GM12892 (cell line): ENCODE measurements around the gene MMP17.

Experiments used
- DNase-seq: peaks from one replicate; pipeline ENCODE4 v3.0.0; 2011; ENCODE audit not compliant: insufficient read length
- FAIRE-seq: peaks from 2 replicates; lab custom pipeline; 2011; peaks lifted over from hg19 to GRCh38; lab: Jason Lieb, UNC
- POLR2A ChIP-seq: IDR thresholded peaks from 2 replicates; pipeline ENCODE4 v1.6.1; 2011; ENCODE audit warnings: low read depth, low read length, control low read depth
- POLR2AphosphoS5 ChIP-seq: IDR thresholded peaks from 2 replicates; pipeline ENCODE4 v1.6.1; 2011; ENCODE audit warnings: low read depth, low read length, control low read depth
- TAF1 ChIP-seq: IDR thresholded peaks from 2 replicates; pipeline ENCODE4 v1.6.1; 2011; ENCODE audit warnings: low read depth, mild to moderate bottlenecking, control low read depth, low read length, borderline replicate concordance

MMP17 gene

GRCh38 chr12:131794573-131794972, 33.6 kb upstream of the MMP17 start:
- TF ChIP-seq POLR2AphosphoS5 (no peak), POLR2A (no peak), TAF1 (no peak)
- FAIRE-seq = no peak
- DNase-seq = no peak

GRCh38 chr12:131795064-131795463, 33.1 kb upstream of the MMP17 start:
- no peak for TF ChIP-seq POLR2A
- no peak for TF ChIP-seq POLR2AphosphoS5
- no peak for TF ChIP-seq TAF1
- no peak for FAIRE-seq
- no peak for DNase-seq

- FAIRE-seq (no peak), DNase-seq (no peak)
- TF ChIP-seq POLR2AphosphoS5 = no peak
- TF ChIP-seq POLR2A = no peak
- TF ChIP-seq TAF1 = no peak
These were observed 32.3 kb upstream of the MMP17 start for GRCh38 chr12:131795690-131796410.

DNA sequence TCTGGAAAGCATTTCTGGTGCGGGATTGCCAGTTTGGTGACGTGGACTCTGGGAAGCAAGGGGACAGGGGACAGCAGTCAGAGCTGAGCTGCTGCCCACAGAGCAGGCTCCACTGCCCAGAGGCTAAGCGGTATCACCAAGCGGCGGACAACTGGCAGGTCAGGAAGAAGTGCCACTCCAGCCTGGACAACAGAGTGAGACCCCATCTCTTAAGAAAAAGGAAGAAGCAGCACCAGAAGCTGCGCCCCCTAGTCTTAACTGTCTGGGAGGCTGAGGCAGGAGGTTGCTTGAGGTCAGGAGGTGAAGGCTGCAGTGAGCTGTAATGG, 31.8 kb upstream of the MMP17 start:
- FAIRE-seq (no peak), DNase-seq (no peak)
- TF ChIP-seq POLR2AphosphoS5 (no peak), TAF1 (no peak), POLR2A (no peak)

DNA sequence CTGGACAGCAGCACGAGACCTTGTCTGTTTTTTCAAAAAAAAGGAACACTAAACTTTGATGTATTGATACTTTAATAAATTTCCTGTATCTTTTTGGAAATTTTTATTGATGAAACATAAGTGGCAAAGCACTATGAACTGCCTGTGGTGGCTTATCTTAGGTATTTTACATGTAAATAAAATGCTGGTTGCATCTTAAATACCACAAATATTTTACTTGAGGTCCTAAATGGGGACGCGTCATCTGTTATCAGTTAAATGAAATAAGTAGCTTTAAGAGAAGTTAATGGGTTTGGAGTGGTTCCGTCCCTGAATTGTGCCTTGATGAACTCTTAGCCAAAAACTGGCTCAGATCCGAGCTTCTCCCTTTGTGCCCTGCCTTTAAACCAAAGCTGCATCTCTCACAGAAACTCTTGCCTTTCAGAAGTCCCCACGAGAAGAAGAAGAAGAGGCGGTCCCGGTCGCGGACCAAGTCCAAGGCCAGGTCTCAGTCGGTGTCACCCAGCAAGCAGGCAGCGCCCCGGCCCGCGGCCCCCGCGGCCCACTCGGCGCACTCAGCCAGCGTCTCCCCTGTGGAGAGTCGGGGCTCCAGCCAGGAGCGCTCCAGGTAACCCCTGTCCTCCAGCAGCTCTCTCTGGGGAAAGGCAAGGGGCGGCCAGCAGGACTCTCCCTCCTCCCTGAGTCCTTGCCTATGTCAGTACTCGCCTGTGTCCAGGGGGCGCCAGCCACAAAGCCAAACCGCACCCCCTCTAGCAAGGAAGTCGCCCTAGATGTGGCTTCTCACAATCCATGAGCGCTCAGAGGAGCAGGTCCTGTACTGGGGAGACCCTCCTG, 31.2 kb upstream of the MMP17 start:
- TF ChIP-seq POLR2A = no peak
- no peak for TF ChIP-seq TAF1
- TF ChIP-seq POLR2AphosphoS5 = no peak
- FAIRE-seq = no peak
- no peak for DNase-seq

GRCh38 chr12:131797588-131797934, 30.6 kb upstream of the MMP17 start:
- no peak for TF ChIP-seq POLR2A
- no peak for TF ChIP-seq POLR2AphosphoS5
- TF ChIP-seq TAF1 = no peak
- FAIRE-seq = no peak
- no peak for DNase-seq

GRCh38 chr12:131799195-131799594, 29.0 kb upstream of the MMP17 start:
- no peak for FAIRE-seq
- TF ChIP-seq POLR2AphosphoS5 = no peak
- TF ChIP-seq POLR2A = no peak
- TF ChIP-seq TAF1 = no peak
- DNase-seq = no peak

GRCh38 chr12:131799828-131800593, 28.2 kb upstream of the MMP17 start:
- no peak for FAIRE-seq
- TF ChIP-seq POLR2A (no peak), TAF1 (no peak), POLR2AphosphoS5 (no peak)
- no peak for DNase-seq

DNA sequence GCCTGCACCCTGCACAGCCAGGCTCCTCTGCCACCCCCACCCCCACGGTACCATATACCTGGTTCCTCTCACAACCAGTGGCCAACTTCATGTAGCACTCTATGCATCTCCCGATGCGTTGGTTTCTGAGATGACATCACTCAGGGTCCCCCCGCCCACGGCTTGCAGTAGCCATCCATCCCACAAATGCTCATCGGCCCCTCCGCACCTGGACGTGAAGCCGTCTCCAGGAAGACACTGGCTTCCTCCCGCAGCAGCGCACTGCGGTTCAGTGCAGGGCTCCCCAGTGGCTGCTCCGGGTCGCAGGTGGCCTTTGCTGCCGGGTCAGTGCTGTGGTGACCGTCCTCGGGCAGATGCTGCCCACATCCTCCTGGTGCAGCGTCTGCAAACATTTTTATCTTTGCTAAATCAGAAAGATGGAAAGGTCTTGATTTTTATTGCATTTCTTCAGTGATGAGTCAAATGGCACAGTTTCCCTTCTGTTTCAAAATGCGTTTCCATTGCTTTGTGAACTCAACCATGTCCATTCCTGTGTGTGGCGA, 27.5 kb upstream of the MMP17 start:
- no peak for TF ChIP-seq POLR2AphosphoS5
- TF ChIP-seq TAF1 = no peak
- no peak for TF ChIP-seq POLR2A
- DNase-seq (no peak), FAIRE-seq (no peak)

DNA sequence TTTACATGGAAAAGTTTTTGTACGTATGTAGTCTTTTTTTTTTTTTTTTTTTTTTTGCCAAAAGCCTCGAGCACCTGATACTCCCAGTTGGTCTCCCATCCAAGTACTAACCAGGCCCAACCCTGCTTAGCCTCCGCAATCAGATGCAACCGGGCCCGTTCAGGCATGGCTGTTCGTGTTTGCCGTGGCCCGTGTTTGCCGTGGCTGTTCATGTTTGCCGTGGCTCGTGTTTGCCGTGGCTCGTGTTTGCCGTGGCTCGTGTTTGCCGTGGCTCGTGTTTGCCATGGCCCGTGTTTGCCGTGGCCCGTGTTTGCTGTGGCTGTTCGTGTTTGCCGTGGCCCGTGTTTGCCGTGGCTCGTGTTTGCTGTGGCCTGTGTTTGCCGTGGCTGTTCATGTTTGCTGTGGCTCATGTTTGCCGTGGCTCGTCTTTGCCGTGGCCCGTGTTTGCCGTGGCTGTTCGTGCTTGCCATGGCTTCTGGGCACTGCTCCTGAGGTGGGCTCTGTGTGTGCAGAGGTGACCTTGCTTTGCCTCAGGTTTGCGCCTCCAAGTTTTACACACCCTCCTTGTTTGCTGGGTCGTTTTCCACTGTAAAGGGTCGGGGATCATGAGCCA, 26.8 kb upstream of the MMP17 start:
- no peak for DNase-seq
- TF ChIP-seq POLR2AphosphoS5 = no peak
- TF ChIP-seq POLR2A = no peak
- TF ChIP-seq TAF1 = no peak
- FAIRE-seq = no peak
